Stimulated activated CD4-positive, alpha-beta T cell treated with anti-CD3 and anti-CD28 coated beads, Interleukin-12 subunit alpha, Interleukin-12 subunit beta, amount 100 ng/mL, for 24 hours (primary cell): ENCODE results near the gene ZBTB38.

ENCODE experiments used
- DNase-seq, 2 experiments: peaks; one replicate each; pipeline ENCODE4 v3.0.0-alpha.2; 2020; ENCODE audit warnings: low read depth in 2 of 2

ZBTB38 gene

GRCh38 chr3:141402476-141403171 lies 34.3 kb downstream of the ZBTB38 start:
- no peak for DNase-seq

DNA sequence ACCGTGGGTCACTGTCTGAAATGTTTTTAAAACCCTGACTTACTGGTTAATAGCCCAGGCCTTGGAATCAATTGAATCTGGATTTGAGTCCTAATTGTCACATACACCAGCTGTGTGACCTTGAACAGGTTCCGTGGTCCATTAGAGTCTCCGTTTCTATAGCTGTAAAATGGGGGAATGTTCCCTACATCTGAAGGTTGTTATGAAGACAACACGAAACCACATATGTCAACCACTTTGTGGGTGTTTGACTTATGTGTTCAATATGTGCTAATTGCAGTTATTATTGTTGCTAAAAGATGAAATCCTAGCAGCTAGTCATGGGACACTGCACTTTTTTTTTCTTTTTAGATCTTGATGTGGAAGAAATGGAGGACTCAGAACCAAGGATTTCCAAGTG lies 35.3 kb downstream of the ZBTB38 start:
- DNase-seq = no peak

GRCh38 chr3:141405025-141405424 lies 36.7 kb downstream of the ZBTB38 start:
- no peak for DNase-seq

DNA sequence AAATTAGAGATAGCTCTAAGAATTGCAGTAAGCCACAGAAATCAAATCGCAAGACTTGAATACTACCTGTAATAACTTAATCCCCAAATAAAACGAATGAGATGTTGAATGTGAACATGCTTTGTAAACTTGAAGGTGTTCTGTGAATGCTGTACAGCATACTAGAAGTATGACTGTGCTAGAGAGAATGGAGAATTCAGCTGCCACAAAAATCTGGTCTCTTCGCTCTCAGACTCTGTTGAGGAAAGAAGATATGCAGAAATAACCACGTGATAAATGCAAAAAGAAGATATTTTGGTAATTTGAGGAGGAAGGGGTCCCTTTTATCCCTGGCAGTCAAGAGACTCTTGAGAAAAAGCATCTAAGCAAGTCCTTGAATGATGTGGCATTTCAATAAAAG lies 37.3 kb downstream of the ZBTB38 start:
- no peak for DNase-seq

DNA sequence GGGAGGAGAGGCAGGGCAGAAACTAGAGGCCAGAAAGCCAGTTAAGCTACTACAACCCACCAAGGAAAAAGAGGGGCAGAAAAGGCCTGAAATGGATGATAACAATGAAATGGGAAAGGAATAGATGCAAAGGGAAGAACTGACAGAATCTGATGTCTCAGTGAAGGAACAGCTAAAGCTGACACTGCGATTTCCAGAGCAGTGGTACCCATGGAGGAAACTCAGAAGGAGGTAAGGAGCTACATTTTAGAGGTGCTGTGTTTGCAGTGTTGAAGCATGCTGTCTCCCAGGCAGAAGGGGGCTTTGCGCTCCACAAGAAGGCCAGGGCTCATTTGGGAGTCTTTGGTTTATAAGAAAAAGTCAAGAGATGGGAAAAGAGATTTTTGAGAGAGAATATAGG lies 38.0 kb downstream of the ZBTB38 start:
- no peak for DNase-seq

GRCh38 chr3:141407047-141407446 lies 38.7 kb downstream of the ZBTB38 start:
- no peak for DNase-seq

GRCh38 chr3:141407825-141408224 lies 39.5 kb downstream of the ZBTB38 start:
- DNase-seq = no peak

DNA sequence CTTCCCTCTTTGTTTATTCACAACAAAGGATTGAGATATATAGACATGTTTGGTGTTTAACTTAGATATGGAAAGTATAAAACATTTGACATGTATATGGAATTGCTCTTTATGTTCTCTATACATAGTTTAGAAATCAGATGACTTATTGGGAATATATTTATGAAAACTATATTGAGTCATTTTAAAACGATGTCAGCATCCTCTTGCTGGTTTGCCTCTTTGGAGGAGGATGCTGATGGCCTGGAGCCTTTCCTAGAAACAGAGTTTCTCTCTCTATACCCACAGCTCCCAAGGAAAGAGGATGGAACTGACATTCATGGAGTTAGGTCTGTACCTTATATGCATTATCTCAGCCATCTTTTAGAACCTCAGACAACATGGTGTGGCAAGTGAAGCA lies 40.3 kb downstream of the ZBTB38 start:
- DNase-seq = no peak

DNA sequence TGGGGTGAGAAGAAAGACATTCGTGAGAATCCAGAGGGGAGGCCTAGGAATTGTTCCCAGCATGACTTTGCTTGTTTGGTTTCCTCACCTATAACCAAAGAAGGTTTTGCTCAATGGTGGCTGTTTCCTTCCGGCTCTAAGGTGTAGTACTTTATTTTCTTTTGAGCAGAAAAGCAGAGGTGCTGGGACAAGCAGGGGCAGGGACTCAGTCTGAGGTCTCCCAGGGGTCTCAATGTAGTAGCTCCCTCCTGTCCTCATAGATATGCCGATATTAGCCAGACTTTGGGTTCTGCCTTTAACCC lies 41.6 kb downstream of the ZBTB38 start:
- DNase-seq = no peak

- no peak for DNase-seq
Measured at GRCh38 chr3:141410408-141410807, 42.1 kb downstream of the ZBTB38 start.

DNA sequence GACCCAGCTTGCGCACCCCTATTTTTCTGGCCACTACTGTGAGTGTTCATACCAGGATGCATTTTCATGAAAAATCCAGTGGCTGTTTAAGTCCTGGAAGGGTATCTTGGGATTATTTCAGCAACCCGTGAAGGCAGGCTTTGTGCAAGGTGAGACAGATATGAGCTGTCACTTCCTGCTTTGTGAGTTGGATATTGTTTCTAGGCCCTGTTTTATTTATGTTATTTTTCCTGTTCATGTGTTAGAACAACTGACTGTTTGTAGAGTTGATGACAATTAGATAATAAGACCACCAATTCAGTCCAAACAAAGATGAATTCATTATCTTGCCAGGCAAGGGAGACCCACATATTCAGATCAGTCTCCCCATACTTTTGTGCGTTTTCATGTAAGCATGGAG lies 42.5 kb downstream of the ZBTB38 start:
- DNase-seq = no peak

DNA sequence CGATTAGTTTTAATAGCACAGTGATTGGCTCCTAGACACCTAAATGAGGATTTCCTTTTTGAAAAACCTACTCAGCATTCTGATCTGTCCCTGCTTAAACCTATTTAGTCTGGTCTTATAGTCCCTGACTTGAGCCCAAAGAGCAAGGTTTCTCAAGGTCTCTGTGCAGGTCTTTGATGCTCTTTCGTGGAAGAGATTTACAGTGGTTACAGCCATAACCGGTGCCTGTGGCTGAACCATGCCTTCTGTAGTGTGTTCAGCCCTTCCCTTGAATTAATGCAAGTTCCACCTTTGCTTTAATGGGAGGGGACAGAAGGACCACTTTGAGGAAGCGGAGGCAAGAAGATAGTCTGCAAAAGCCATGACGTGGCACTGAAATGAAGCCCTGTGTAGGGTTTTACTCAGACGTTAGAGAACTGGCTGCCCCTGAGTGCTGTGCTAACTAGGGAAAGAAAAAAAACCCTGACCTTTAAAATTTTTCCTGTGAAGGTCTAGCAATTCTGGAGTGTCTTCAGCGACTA lies 43.0 kb downstream of the ZBTB38 start:
- no peak for DNase-seq

GRCh38 chr3:141412087-141412935 lies 44.0 kb downstream of the ZBTB38 start:
- no peak for DNase-seq

- DNase-seq = no peak
Measured at GRCh38 chr3:141412936-141413354, 44.6 kb downstream of the ZBTB38 start.

GRCh38 chr3:141413391-141413790 lies 45.1 kb downstream of the ZBTB38 start:
- no peak for DNase-seq

GRCh38 chr3:141413801-141414689 lies 45.7 kb downstream of the ZBTB38 start:
- no peak for DNase-seq

DNA sequence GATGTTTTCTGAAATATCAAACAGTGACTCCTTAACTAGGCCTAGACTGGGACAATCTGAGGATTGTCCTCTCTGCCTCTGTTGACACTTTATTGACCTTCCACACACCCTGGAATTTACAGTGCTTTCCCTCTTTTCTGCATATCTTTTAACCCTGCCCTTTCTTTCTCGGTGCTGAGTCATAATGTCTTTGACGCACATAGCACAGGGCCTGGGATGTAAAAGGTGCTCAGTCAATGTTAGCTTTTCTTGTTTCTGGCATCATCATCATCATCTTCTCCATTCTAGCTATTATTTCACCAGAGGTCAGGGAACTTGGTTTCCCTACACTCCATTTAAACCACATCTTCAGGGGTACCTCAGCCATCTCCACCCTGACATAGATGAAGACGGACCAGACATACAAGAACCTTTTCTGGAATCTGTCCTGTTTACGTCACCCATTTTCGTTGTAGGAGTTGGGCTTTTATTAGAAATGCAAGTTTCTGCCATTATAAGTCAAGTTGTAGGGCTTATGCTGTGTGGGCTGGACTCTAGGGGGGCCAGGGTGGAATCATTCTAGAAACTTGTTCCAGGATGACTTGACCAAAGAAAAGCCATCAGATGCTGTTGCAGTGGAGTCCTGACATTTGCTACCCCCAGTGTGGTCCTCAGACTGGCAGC lies 46.6 kb downstream of the ZBTB38 start:
- DNase-seq = no peak

DNA sequence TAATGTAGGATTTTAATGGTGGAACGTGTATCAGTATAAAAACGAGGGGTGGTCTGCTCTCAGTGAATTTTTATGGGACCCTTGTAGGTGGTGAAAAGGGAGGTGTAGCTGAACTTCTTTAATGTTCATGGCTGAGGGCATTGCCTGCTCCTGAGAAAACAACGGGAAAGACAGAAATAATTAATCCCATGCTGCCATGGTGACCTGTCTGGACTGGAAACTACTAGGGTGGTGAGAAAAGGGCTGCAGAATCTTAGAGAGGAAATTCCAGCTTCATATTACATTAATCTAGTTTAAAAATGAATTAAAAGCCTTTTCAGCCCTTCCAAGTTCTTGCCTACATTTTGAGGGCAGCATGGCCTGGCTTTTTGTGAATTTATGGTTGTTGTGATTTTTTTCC lies 47.6 kb downstream of the ZBTB38 start:
- no peak for DNase-seq
